CD4-positive, alpha-beta T cell (primary cell): ENCODE measurements around the gene AXIN1. TPM values are rescaled to one million over a fixed set of nuclear protein-coding genes. Genes with fewer than 3 reads are reported as not detected.

Experiments
- ATAC-seq: fragments of 200-7000 bp; cut with Tn5 transposase; one replicate; pipeline ENCODE4 v1.10.0; 2022; ENCODE audit warnings: mild to moderate bottlenecking; ENCODE audit not compliant: poor library complexity
- CTCF ChIA-PET: fragments of 350-600 bp; sonication (Branson Sonifier 250); formaldehyde crosslinking; loops from one replicate; lab custom pipeline; 2021; ENCODE audit warnings: antibody characterized with exemption, inconsistent platforms; lab: Charles Lee
- POLR2A ChIA-PET: fragments of 350-600 bp; sonication (Branson Sonifier 250); formaldehyde crosslinking; loops from one replicate; lab custom pipeline; 2021; ENCODE audit warnings: antibody characterized with exemption, inconsistent platforms; lab: Charles Lee
- DNase-seq, 14 experiments: peaks; one replicate each; pipeline ENCODE4 v3.0.0-alpha.2; 2013 to 2020; ENCODE audit warnings: mixed read lengths in 2 of 14
- H3K27ac ChIP-seq, 2 donors: one replicate each; pipeline versions ENCODE4 v1.5.1 to v1.7.0; 2013; ENCODE audit warnings: low read length in 2 of 2, low read depth in 1 of 2, mild to moderate bottlenecking in 1 of 2
- H3K27me3 ChIP-seq, 2 experiments: 1 replicate in 1 of 2; 2 replicates in 1 of 2; pipeline versions ENCODE4 v1.6.1 to v1.7.0; 2013; ENCODE audit warnings: low read length in 2 of 2, control low read depth in 1 of 2, mild to moderate bottlenecking in 1 of 2, moderate library complexity in 1 of 2; ENCODE audit not compliant: insufficient read depth in 2 of 2, control insufficient read depth in 1 of 2
- H3K36me3 ChIP-seq: one replicate; pipeline ENCODE4 v1.6.1; 2013; ENCODE audit warnings: low read length, control low read depth; ENCODE audit not compliant: insufficient read depth
- H3K4me1 ChIP-seq: one replicate; pipeline ENCODE4 v1.6.1; 2013; ENCODE audit warnings: low read length, control low read depth; ENCODE audit not compliant: insufficient read depth
- H3K4me3 ChIP-seq: one replicate; pipeline ENCODE4 v1.5.1; 2013; ENCODE audit warnings: mild to moderate bottlenecking, low read length, moderate library complexity
- H3K9me3 ChIP-seq, 2 experiments: 1 replicate in 1 of 2; 2 replicates in 1 of 2; pipeline versions ENCODE4 v1.6.1 to v1.7.0; 2013; ENCODE audit warnings: low read length in 2 of 2, mild to moderate bottlenecking in 2 of 2, control low read depth in 1 of 2, moderate library complexity in 1 of 2; ENCODE audit not compliant: control insufficient read depth in 1 of 2, insufficient read depth in 1 of 2
- H3K27ac Mint-ChIP-seq: one replicate; pipeline ENCODE4 v1.8.0; 2020; ENCODE audit warnings: mixed read lengths
- H3K27me3 Mint-ChIP-seq: one replicate; pipeline ENCODE4 v1.8.0; 2021; ENCODE audit warnings: mixed read lengths
- H3K36me3 Mint-ChIP-seq: one replicate; pipeline ENCODE4 v1.8.0; 2021; ENCODE audit warnings: low read depth, mixed read lengths
- H3K4me1 Mint-ChIP-seq: one replicate; pipeline ENCODE4 v1.8.0; 2021; ENCODE audit warnings: low read depth, mixed read lengths
- H3K4me3 Mint-ChIP-seq: one replicate; pipeline ENCODE4 v1.8.0; 2020; ENCODE audit warnings: mild to moderate bottlenecking, mixed read lengths
- H3K9me3 Mint-ChIP-seq: one replicate; pipeline ENCODE4 v1.8.0; 2020; ENCODE audit warnings: mixed read lengths
- CTCF ChIP-seq: fragments of 200-600 bp; IDR thresholded peaks from one replicate; pipeline ENCODE4 v1.8.0; 2022; ENCODE audit warnings: antibody characterized with exemption, mild to moderate bottlenecking
- intact Hi-C, 2 experiments: fragments of 100-400 bp; cut with DNase I in 1 of 2; cut with micrococcal nuclease in 1 of 2; formaldehyde crosslinking; loops; one replicate each; pipeline versions ENCODE4 v1.15.1 to v1.9.0; 2023 to 2025; cut with DNase I, micrococcal nuclease
- total RNA-seq, 174 experiments: library from RNA in 2 of 174; stranded (reverse) in 2 of 174; gene quantifications; one replicate each; pipeline ENCODE4 v1.2.3 and lab custom pipeline; 2021 to 2026

Gene AXIN1
- total RNA-seq, 2 experiments from 2014 or later, result 24.7 to 26.3 TPM

- Histone ChIP-seq H3K27me3 (no peaks in the 10 kb centered on the region), H3K4me3 (no peak overlapping the region), H3K4me1 (peaks cover 11% of the 10 kb centered on the region), H3K9me3 (no peaks in the 10 kb centered on the region), H3K36me3 (peaks cover 73% of the 10 kb centered on the region), H3K27ac (no peak overlapping the region)
- Mint-ChIP-seq H3K9me3 (no peaks in the 10 kb centered on the region), H3K4me1 (peaks cover 7% of the 10 kb centered on the region), H3K4me3 (no peak overlapping the region), H3K27ac (no peak overlapping the region), H3K27me3 (no peaks in the 10 kb centered on the region), H3K36me3 (peaks cover 58% of the 10 kb centered on the region)
- TF ChIP-seq CTCF, result no peak
- POLR2A ChIA-PET, result no interaction called here
- intact Hi-C loops, result no loop called here
- DNase-seq (peak in 5 of 14 experiments; percentile 11 to 52 (median 30)), ATAC-seq (peak; percentile 63)
- CTCF ChIA-PET, result no interaction called here
Observed at GRCh38 chr16:309476-309875, 43.0 kb downstream of the AXIN1 start.

GRCh38 chr16:307691-308312 lies 44.7 kb downstream of the AXIN1 start:
- Mint-ChIP-seq H3K9me3 (no peaks in the 10 kb centered on the region), H3K27me3 (no peaks in the 10 kb centered on the region), H3K36me3 (peaks cover 54% of the 10 kb centered on the region), H3K27ac (no peak overlapping the region), H3K4me1 (peaks cover 7% of the 10 kb centered on the region), H3K4me3 (no peak overlapping the region)
- no peak for ATAC-seq
- ChIA-PET CTCF (no interaction called here), POLR2A (interaction anchor here (1.1 kb wide), 1 partner anchor 45 kb away, joined by 3 read pairs; no protein-coding TSS in a partner anchor)
- H3K27me3 ChIP-seq, result no peaks in the 10 kb centered on the region
- DNase-seq, result no peak
- intact Hi-C loops, result no loop called here
- H3K4me3 ChIP-seq, result no peak overlapping the region
- no peak for TF ChIP-seq CTCF
- H3K4me1 ChIP-seq, result peaks cover 11% of the 10 kb centered on the region
- H3K9me3 ChIP-seq, result no peaks in the 10 kb centered on the region
- H3K27ac ChIP-seq, result no peak overlapping the region
- peaks cover 71% of the 10 kb centered on the region for H3K36me3 ChIP-seq

- POLR2A ChIA-PET, result no interaction called here
Observed at GRCh38 chr16:306911-307370, 45.6 kb downstream of the AXIN1 start.

More at GRCh38 chr16:306911-307370, 45.6 kb downstream of the AXIN1 start:
- Histone ChIP-seq H3K27me3 (no peaks in the 10 kb centered on the region), H3K9me3 (no peaks in the 10 kb centered on the region), H3K4me1 (peaks cover 11% of the 10 kb centered on the region), H3K27ac (no peak overlapping the region), H3K36me3 (peaks cover 71% of the 10 kb centered on the region), H3K4me3 (no peak overlapping the region)
- intact Hi-C loops, result no loop called here
- Mint-ChIP-seq H3K36me3 (peaks cover 45% of the 10 kb centered on the region), H3K4me1 (peaks cover 7% of the 10 kb centered on the region), H3K27ac (no peak overlapping the region), H3K4me3 (no peak overlapping the region), H3K9me3 (no peaks in the 10 kb centered on the region), H3K27me3 (no peaks in the 10 kb centered on the region)
- CTCF ChIA-PET, result no interaction called here
- DNase-seq (no peak), ATAC-seq (no peak)
- TF ChIP-seq CTCF, result no peak
